AG04449 (cell line): ENCODE data around the gene HOXA9.

ENCODE experiments used
- CTCF ChIA-PET: fragments of 350-600 bp; formaldehyde crosslinking; extraction: SDS; loops from one replicate; lab custom pipeline; 2021; ENCODE audit warnings: antibody characterized with exemption; lab: Yijun Ruan, JAX
- POLR2A ChIA-PET: fragments of 400-600, 350-600 bp; formaldehyde crosslinking; extraction: SDS; loops from one replicate; lab custom pipeline; 2020; ENCODE audit warnings: antibody characterized with exemption, inconsistent platforms; lab: Yijun Ruan, JAX
- DNase-seq: peaks from one replicate; pipeline ENCODE4 v3.0.0-alpha.2; 2010; ENCODE audit warnings: low read depth, low spot score
- H3K4me3 ChIP-seq: 2 replicates; pipeline ENCODE4 v1.5.1; 2011; ENCODE audit warnings: low read depth, mild to moderate bottlenecking, control low read depth, low read length
- CTCF ChIP-seq: IDR thresholded peaks from one replicate; pipeline ENCODE4 v1.5.1; 2011; ENCODE audit warnings: mild to moderate bottlenecking, moderate library complexity, low read length, control low read depth, inconsistent platforms; ENCODE audit not compliant: insufficient read depth; ENCODE audit errors: missing control alignments

The HOXA9 gene

GRCh38 chr7:27179030-27179429, 13.7 kb upstream of the HOXA9 start:
- peak overlapping the region; percentile 75 for H3K4me3 ChIP-seq
- CTCF ChIA-PET = interaction anchor here (0.8 to 9.5 kb wide), 25 partner anchors 9 to 1286 kb away, joined by 3 to 117 read pairs (median 4); partner anchors contain the start of genes HOXA3, HOXA7 and HOXA9
- no peak for DNase-seq
- no peak for TF ChIP-seq CTCF
- POLR2A ChIA-PET = interaction anchor here (0.7 to 4.8 kb wide), 6 partner anchors 10 to 1322 kb away, joined by 4 to 53 read pairs (median 8); partner anchors contain the start of gene HOXA9

- peak overlapping the region; percentile 75 for H3K4me3 ChIP-seq
- DNase-seq = no peak
Observed at GRCh38 chr7:27178366-27178765, 13.0 kb upstream of the HOXA9 start.

GRCh38 chr7:27177795-27178320, 12.5 kb upstream of the HOXA9 start:
- no peak for DNase-seq
- peak overlapping the region; percentile 75 for H3K4me3 ChIP-seq
- POLR2A ChIA-PET = interaction anchor here (1.4 to 4.8 kb wide), 2 partner anchors 8 to 1321 kb away, joined by 6 to 53 read pairs; no protein-coding TSS in a partner anchor

More at GRCh38 chr7:27178366-27178765, 13.0 kb upstream of the HOXA9 start:
- POLR2A ChIA-PET = interaction anchor here (0.7 to 4.8 kb wide), 5 partner anchors 9 to 1321 kb away, joined by 5 to 53 read pairs (median 10); partner anchors contain the start of gene HOXA9
- TF ChIP-seq CTCF = no peak
- CTCF ChIA-PET = interaction anchor here (1.1 to 9.5 kb wide), 11 partner anchors 9 to 1286 kb away, joined by 3 to 117 read pairs (median 5); partner anchors contain the start of genes HOXA7 and HOXA9

GRCh38 chr7:27176962-27177794, 11.8 kb upstream of the HOXA9 start:
- TF ChIP-seq CTCF = no peak
- DNase-seq = no peak
- peak overlapping the region; percentile 75 for H3K4me3 ChIP-seq
- ChIA-PET CTCF (interaction anchor here (0.9 to 9.5 kb wide), 6 partner anchors 8 to 1284 kb away, joined by 4 to 117 read pairs (median 8); partner anchors contain the start of gene HOXA9), POLR2A (interaction anchor here (2.2 to 4.8 kb wide), 2 partner anchors 8 to 11 kb away, joined by 13 to 53 read pairs; partner anchors contain the start of gene HOXA9)

More at GRCh38 chr7:27177795-27178320, 12.5 kb upstream of the HOXA9 start:
- CTCF ChIA-PET = interaction anchor here (1.1 to 9.5 kb wide), 6 partner anchors 8 to 1285 kb away, joined by 4 to 117 read pairs (median 10); partner anchors contain the start of gene HOXA9
- TF ChIP-seq CTCF = no peak

GRCh38 chr7:27176524-27176845, 11.1 kb upstream of the HOXA9 start:
- ChIA-PET POLR2A (interaction anchor here (2.2 to 5.5 kb wide), 3 partner anchors 7 to 15 kb away, joined by 13 to 53 read pairs (median 33); partner anchors contain the start of gene HOXA9), CTCF (interaction anchor here (0.9 to 9.5 kb wide), 4 partner anchors 10 to 1284 kb away, joined by 4 to 117 read pairs (median 8); partner anchors contain the start of gene HOXA9)
- peak overlapping the region; percentile 75 for H3K4me3 ChIP-seq
- TF ChIP-seq CTCF = no peak
- no peak for DNase-seq
